GM10266 (cell line): Measurements from ENCODE around the gene NDC80.
A peak's percentile ranks its signal among the peaks of the same experiment; 100 is the strongest.

Source experiments
- DNase-seq: peaks from one replicate; pipeline ENCODE4 v3.0.0; 2012; ENCODE audit errors: extremely low spot score
- TF ChIP-seq, protein P1 (sequence below): IDR thresholded peaks from 2 replicates; pipeline ENCODE4 v1.5.1; 2012; ENCODE audit warnings: mild to moderate bottlenecking, low read depth; ENCODE audit not compliant: control insufficient read depth, insufficient read depth; ENCODE audit errors: missing control alignments

Gene NDC80

DNA sequence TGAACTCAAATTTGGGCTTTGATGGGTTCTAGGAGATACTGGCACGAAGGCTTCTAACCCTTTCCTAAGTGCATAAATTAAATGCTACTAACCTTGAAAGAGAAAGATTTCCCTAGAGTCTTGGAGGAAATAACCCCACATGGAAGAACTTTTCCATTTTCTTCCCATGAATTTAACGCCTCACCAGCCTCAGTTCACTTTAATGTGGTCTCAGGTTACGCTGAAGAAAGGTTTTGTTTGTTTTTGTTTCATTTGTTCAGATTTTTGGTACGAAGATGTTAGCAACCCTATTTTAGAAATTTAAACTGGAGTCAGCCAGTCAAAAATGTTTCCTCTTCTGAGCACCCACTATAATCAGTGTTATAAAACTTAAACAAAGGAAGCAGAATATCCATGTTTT lies 30.8 kb upstream of the NDC80 start:
- DNase-seq: no peak
- TF ChIP-seq, protein P1, sequence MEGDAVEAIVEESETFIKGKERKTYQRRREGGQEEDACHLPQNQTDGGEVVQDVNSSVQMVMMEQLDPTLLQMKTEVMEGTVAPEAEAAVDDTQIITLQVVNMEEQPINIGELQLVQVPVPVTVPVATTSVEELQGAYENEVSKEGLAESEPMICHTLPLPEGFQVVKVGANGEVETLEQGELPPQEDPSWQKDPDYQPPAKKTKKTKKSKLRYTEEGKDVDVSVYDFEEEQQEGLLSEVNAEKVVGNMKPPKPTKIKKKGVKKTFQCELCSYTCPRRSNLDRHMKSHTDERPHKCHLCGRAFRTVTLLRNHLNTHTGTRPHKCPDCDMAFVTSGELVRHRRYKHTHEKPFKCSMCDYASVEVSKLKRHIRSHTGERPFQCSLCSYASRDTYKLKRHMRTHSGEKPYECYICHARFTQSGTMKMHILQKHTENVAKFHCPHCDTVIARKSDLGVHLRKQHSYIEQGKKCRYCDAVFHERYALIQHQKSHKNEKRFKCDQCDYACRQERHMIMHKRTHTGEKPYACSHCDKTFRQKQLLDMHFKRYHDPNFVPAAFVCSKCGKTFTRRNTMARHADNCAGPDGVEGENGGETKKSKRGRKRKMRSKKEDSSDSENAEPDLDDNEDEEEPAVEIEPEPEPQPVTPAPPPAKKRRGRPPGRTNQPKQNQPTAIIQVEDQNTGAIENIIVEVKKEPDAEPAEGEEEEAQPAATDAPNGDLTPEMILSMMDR: no peak

DNA sequence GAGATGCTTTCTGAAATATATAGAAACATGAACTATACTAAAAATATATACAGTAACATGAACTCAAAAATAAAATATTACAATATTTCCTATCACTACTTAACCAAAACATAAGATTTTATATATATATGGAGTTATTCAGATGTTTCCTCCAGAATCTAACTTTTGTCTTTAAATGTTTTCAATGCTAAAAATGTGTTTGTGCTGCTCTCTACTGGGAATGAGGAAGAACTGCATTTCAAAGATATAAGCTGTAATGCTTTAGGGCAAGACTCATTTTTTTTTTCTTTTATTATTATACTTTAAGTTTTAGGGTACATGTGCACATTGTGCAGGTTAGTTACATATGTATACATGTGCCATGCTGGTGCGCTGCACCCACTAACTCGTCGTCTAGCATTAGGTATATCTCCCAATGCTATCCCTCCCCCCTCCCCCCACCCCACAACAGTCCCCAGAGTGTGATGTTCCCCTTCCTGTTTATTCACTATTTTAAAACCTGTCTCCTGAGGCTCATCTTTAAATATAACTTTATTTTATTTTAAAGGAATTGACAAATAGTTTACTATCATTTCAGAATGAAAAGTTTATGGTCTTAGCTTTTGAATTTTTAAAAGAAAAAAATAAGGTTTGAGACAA lies 29.3 kb upstream of the NDC80 start:
- TF ChIP-seq, protein P1: peak; percentile 61
- peak; percentile 11 for DNase-seq

DNA sequence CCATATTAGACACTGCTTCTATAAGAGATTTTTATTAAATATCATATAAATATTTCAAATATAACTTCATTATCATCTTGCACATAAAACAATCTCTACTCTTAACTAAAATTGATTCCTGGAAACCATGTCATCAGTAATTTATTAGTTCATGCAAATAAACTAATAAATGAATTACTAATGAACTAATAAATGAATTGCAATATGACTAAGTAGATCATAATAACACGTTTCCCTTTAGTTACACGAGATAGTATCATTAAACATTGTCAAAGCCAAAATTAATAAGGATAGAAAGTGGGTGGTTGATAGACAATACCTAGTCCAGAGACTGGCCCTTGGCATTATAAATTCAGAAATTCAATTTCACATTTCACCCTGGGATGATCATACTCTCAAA lies 26.2 kb upstream of the NDC80 start:
- DNase-seq: no peak
- TF ChIP-seq, protein P1: no peak

DNA sequence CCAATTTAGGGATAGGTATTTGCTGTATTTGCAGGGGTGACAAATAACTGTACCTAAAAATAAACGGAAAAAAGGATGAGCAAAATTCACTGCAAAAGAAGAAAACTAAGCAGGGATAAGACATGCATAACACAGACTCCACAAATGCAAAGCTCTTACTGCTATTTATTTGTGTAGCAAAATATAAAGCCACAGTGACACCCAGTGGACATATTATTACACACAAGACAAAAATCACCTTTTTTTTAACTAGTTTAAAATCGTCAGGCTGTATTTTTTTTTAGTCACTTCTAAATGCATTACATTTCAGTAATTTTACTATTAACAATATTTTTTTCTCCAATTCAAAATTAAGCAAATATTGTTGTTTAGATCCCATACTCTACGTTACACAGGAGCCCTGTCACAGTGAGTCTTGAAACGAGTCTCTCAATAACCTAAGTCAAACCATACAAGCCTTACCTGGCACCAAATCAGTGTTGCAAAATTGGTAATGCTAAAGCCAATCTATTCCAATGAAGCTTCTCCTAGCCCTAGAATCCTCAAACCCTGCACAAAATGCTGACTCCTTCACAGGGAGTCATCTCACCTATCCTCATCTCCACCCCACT lies 23.8 kb upstream of the NDC80 start:
- TF ChIP-seq, protein P1: peak; percentile 50
- peak; percentile 17 for DNase-seq

DNA sequence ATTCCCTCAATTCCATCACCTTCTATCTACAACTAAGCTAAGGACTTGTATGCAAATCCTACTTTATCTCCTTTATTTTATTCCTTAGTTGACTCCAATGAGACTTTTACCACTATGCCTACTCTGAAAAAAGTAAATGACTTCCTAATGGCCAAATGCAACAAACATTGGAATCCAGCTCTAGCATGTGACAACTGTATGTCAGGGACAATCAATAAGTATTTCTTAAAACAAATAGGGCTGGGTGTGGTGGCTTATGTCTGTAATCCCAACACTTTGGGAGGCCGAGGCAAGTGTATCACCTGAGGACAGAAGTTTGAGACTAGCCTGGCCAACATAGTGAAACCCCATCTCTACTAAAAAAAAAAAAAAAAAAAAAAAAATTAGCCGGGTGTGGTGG lies 21.9 kb upstream of the NDC80 start:
- TF ChIP-seq, protein P1: no peak
- DNase-seq: no peak

DNA sequence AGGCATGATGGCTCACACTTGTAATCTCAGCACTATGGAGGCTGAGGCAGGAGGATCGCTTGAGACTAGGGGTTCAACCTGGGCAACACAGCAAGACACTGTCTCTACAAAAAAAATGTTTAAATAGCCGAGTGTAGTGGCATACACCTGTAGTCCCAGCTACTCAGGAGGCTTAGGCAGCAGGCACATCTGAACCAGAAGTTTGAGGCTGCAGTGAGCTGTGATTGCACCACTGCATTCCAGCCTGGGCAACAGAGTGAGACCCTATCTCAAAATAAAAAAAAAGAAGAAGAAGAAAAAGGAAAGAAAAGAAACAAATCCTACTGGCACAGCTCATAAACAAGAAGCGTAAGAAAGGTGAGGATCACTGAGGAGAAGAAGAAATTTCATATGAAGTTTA lies 19.9 kb upstream of the NDC80 start:
- TF ChIP-seq, protein P1: no peak
- DNase-seq: no peak

DNA sequence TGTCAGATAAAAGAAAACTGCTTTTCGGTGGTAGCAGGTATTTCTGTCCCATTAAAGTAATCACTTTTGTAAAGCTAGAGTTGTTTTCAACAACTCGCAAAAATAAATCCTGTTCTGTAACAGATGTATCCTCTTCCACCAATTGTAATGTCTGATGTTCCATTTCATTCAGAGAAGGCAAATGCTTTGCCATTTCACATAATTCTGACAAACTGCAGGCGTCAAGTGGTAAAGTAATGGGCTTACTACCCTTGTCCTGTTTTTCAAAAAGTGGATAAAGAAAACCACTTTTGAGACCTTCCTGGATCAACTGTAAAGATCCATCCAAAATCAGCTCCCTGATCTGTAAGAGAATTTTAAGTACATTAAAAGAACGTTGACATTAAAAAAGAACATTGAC lies 16.7 kb upstream of the NDC80 start:
- no peak for DNase-seq

More for the DNA sequence above, 16.7 kb upstream of the NDC80 start:
- TF ChIP-seq, protein P1: no peak
